ENCODE data around the gene GTF2A1L.
"Not testable (repeated sequence)": the region's sequence is repeated elsewhere in the genome, so short reads cannot be mapped to it uniquely, and the experiment has no call there.

Gene GTF2A1L

GRCh38 chr2:48695991-48696390 lies 78.3 kb downstream of the GTF2A1L start:
- in situ Hi-C loops (cut with MboI; ENCODE audit: low sequenced_read_pairs): no loop called here

GRCh38 chr2:48696881-48697280 lies 79.2 kb downstream of the GTF2A1L start:
- in situ Hi-C loops (cut with MboI; ENCODE audit: low sequenced_read_pairs): no loop called here

GRCh38 chr2:48699348-48699930 lies 81.8 kb downstream of the GTF2A1L start:
- in situ Hi-C loops (cut with MboI; ENCODE audit: low sequenced_read_pairs): no loop called here

GRCh38 chr2:48703621-48704020 lies 86.0 kb downstream of the GTF2A1L start:
- in situ Hi-C loops (cut with MboI; ENCODE audit: low sequenced_read_pairs): not testable (repeated sequence)

- in situ Hi-C loops (cut with MboI; ENCODE audit: low sequenced_read_pairs): no loop called here
Observed at GRCh38 chr2:48707466-48707865, 89.8 kb downstream of the GTF2A1L start.

GRCh38 chr2:48709096-48710034 lies 91.7 kb downstream of the GTF2A1L start:
- in situ Hi-C loops (cut with MboI; ENCODE audit: low sequenced_read_pairs): no loop called here

- in situ Hi-C loops (cut with MboI; ENCODE audit: low sequenced_read_pairs): no loop called here
Observed at GRCh38 chr2:48711343-48711742, 93.7 kb downstream of the GTF2A1L start.

- in situ Hi-C loops (cut with MboI; ENCODE audit: low sequenced_read_pairs): no loop called here
Observed at GRCh38 chr2:48712151-48712550, 94.5 kb downstream of the GTF2A1L start.

GRCh38 chr2:48713647-48714046 lies 96.0 kb downstream of the GTF2A1L start:
- in situ Hi-C loops (cut with MboI; ENCODE audit: low sequenced_read_pairs): no loop called here

- in situ Hi-C loops (cut with MboI; ENCODE audit: low sequenced_read_pairs): no loop called here
Observed at GRCh38 chr2:48714245-48714644, 96.6 kb downstream of the GTF2A1L start.

GRCh38 chr2:48715042-48715899 lies 97.6 kb downstream of the GTF2A1L start:
- in situ Hi-C loops (cut with MboI; ENCODE audit: low sequenced_read_pairs): no loop called here

- in situ Hi-C loops (cut with MboI; ENCODE audit: low sequenced_read_pairs): no loop called here
Observed at GRCh38 chr2:48715956-48716355, 98.3 kb downstream of the GTF2A1L start.

- in situ Hi-C loops (cut with MboI; ENCODE audit: low sequenced_read_pairs): no loop called here
Observed at GRCh38 chr2:48717846-48718245, 100.2 kb downstream of the GTF2A1L start.

GRCh38 chr2:48719480-48720177 lies 102.0 kb downstream of the GTF2A1L start:
- in situ Hi-C loops (cut with MboI; ENCODE audit: low sequenced_read_pairs): no loop called here

GRCh38 chr2:48721158-48721557 lies 103.5 kb downstream of the GTF2A1L start:
- in situ Hi-C loops (cut with MboI; ENCODE audit: low sequenced_read_pairs): no loop called here

GRCh38 chr2:48722391-48722790 lies 104.7 kb downstream of the GTF2A1L start:
- in situ Hi-C loops (cut with MboI; ENCODE audit: low sequenced_read_pairs): no loop called here

GRCh38 chr2:48723129-48723528 lies 105.5 kb downstream of the GTF2A1L start:
- in situ Hi-C loops (cut with MboI; ENCODE audit: low sequenced_read_pairs): no loop called here

GRCh38 chr2:48724278-48724677 lies 106.6 kb downstream of the GTF2A1L start:
- in situ Hi-C loops (cut with MboI; ENCODE audit: low sequenced_read_pairs): no loop called here

GRCh38 chr2:48725696-48726494 lies 108.2 kb downstream of the GTF2A1L start:
- in situ Hi-C loops (cut with MboI; ENCODE audit: low sequenced_read_pairs): no loop called here

GRCh38 chr2:48727560-48727959 lies 109.9 kb downstream of the GTF2A1L start:
- in situ Hi-C loops (cut with MboI; ENCODE audit: low sequenced_read_pairs): no loop called here

Data from HL-60/S4 treated with retinoic acid at 250 ng/mL for 4 days and 3 days (cell line).